HL-60 (cell line): Measurements from ENCODE around the gene MAP2K5.

Experiments used
- DNase-seq, 2 experiments: peaks; one replicate each; pipeline ENCODE4 v3.0.0-alpha.2; 2010 to 2020; ENCODE audit warnings: low read depth in 1 of 2, low spot score in 1 of 2
- H3K27ac ChIP-seq: fragments of 250-450 bp; sonication (Bioruptor Pico); replicated peaks from 2 replicates; pipeline ENCODE4 v1.5.1; 2020; ENCODE audit warnings: mild to moderate bottlenecking, moderate library complexity
- H3K27me3 ChIP-seq: fragments of 250-450 bp; sonication (Bioruptor Pico); 2 replicates; pipeline ENCODE4 v1.5.1; 2021; ENCODE audit warnings: mild to moderate bottlenecking, moderate library complexity; ENCODE audit not compliant: insufficient read depth, poor library complexity, severe bottlenecking
- H3K4me3 ChIP-seq: replicated peaks from 2 replicates; pipeline ENCODE4 v1.5.1; 2011; ENCODE audit warnings: mild to moderate bottlenecking, control low read depth, low read length; ENCODE audit not compliant: insufficient read depth
- CTCF ChIP-seq: IDR thresholded peaks from one replicate; pipeline ENCODE4 v1.5.1; 2011; ENCODE audit warnings: low read length, control low read depth, inconsistent platforms; ENCODE audit not compliant: insufficient read depth
- GABPA ChIP-seq: IDR thresholded peaks from 2 replicates; pipeline ENCODE4 v1.6.1; 2012; ENCODE audit warnings: low read depth
- POLR2AphosphoS5 ChIP-seq: IDR thresholded peaks from 2 replicates; pipeline ENCODE4 v1.6.1; 2012; ENCODE audit warnings: low read depth
- REST ChIP-seq: IDR thresholded peaks from 2 replicates; pipeline ENCODE4 v1.6.1; 2012; ENCODE audit warnings: low read depth; ENCODE audit not compliant: insufficient replicate concordance
- SPI1 ChIP-seq: IDR thresholded peaks from 2 replicates; pipeline ENCODE4 v1.6.1; 2012; ENCODE audit warnings: low read depth, mild to moderate bottlenecking, borderline replicate concordance

MAP2K5 gene

GRCh38 chr15:67808821-67809220 lies 266.3 kb downstream of the MAP2K5 start:
- Histone ChIP-seq H3K27me3 (no peaks in the 10 kb centered on the region), H3K27ac (no peak overlapping the region), H3K4me3 (no peak overlapping the region)
- no peak for DNase-seq
- TF ChIP-seq CTCF (no peak), GABPA (no peak), POLR2AphosphoS5 (no peak), SPI1 (no peak), REST (no peak)

- Histone ChIP-seq H3K27me3 (no peaks in the 10 kb centered on the region), H3K27ac (no peak overlapping the region), H3K4me3 (no peak overlapping the region)
- DNase-seq, result no peak
- TF ChIP-seq GABPA, result no peak
Observed at GRCh38 chr15:67809441-67809840, 266.9 kb downstream of the MAP2K5 start.

- Histone ChIP-seq H3K27ac (no peak overlapping the region), H3K4me3 (no peak overlapping the region), H3K27me3 (no peaks in the 10 kb centered on the region)
- TF ChIP-seq GABPA (no peak), REST (no peak), SPI1 (no peak), CTCF (no peak), POLR2AphosphoS5 (no peak)
- DNase-seq, result no peak
Observed at GRCh38 chr15:67809866-67810265, 267.4 kb downstream of the MAP2K5 start.

GRCh38 chr15:67812241-67812644 lies 269.7 kb downstream of the MAP2K5 start:
- H3K27ac ChIP-seq, result no peak overlapping the region
- no peaks in the 10 kb centered on the region for H3K27me3 ChIP-seq
- no peak overlapping the region for H3K4me3 ChIP-seq
- no peak for DNase-seq
- TF ChIP-seq REST (no peak), POLR2AphosphoS5 (no peak), SPI1 (no peak), GABPA (no peak), CTCF (no peak)
